GM12891 (cell line): ENCODE measurements around the gene DUSP7.
"Not testable (repeated sequence)": the region's sequence is repeated elsewhere in the genome, so short reads cannot be mapped to it uniquely, and the experiment has no call there.

Experiments used
- DNase-seq: peaks from one replicate; pipeline ENCODE4 v3.0.0; 2011; ENCODE audit warnings: low spot score; ENCODE audit not compliant: insufficient read length
- FAIRE-seq: peaks from 2 replicates; lab custom pipeline; 2011; peaks lifted over from hg19 to GRCh38; lab: Jason Lieb, UNC
- PAX5 ChIP-seq: IDR thresholded peaks from 2 replicates; pipeline ENCODE4 v1.6.1; 2011; ENCODE audit warnings: low read length, moderate library complexity, mild to moderate bottlenecking; ENCODE audit not compliant: insufficient read depth, severe bottlenecking
- POLR2A ChIP-seq: IDR thresholded peaks from 2 replicates; pipeline ENCODE4 v1.6.1; 2011; ENCODE audit warnings: low read depth, low read length, control low read depth
- POLR2AphosphoS5 ChIP-seq: IDR thresholded peaks from 2 replicates; pipeline ENCODE4 v1.6.1; 2011; ENCODE audit warnings: low read depth, low read length, control low read depth
- POU2F2 ChIP-seq: IDR thresholded peaks from 2 replicates; pipeline ENCODE4 v1.6.1; 2011; ENCODE audit warnings: low read depth, mild to moderate bottlenecking, control low read depth, low read length, moderate library complexity
- SPI1 ChIP-seq: IDR thresholded peaks from 2 replicates; pipeline ENCODE4 v1.6.1; 2011; ENCODE audit warnings: low read depth, low read length, control low read depth
- TAF1 ChIP-seq: IDR thresholded peaks from 2 replicates; pipeline ENCODE4 v1.6.1; 2011; ENCODE audit warnings: low read depth, low read length, control low read depth

Gene DUSP7

DNA sequence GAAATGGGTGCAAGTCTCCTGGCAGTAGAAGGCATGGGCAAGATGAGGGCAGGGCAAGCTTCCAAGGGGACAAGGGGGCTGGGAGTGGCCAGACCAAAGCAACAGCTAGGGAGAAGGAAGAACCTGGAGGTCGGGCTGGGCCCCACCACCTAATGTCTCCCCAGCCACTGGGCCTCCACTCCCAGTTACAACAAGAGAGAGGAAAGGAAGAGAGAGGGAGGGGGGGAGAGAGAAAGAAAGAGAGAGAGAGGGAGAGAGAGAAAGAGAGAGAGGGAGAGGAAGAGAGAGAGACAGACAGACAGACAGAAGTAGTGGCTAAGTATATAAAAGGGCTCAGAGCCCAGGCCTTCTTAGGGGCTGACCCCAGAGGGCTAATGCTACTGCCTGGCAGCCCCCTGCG, 6.9 kb downstream of the DUSP7 start:
- no peak for DNase-seq
- no peak for FAIRE-seq
- no peak for TF ChIP-seq TAF1
- no peak for TF ChIP-seq POLR2AphosphoS5
- no peak for TF ChIP-seq POU2F2
- TF ChIP-seq POLR2A = no peak
- TF ChIP-seq PAX5 = no peak
- no peak for TF ChIP-seq SPI1

- TF ChIP-seq POU2F2 (no peak), TAF1 (no peak), PAX5 (no peak)
- DNase-seq (no peak), FAIRE-seq (no peak)
Measured at GRCh38 chr3:52047295-52047960, 8.9 kb downstream of the DUSP7 start.

GRCh38 chr3:52046902-52047239, 9.5 kb downstream of the DUSP7 start:
- FAIRE-seq (no peak), DNase-seq (no peak)
- TF ChIP-seq POLR2AphosphoS5 (no peak), PAX5 (no peak), POU2F2 (no peak), SPI1 (no peak), POLR2A (no peak), TAF1 (no peak)

DNA sequence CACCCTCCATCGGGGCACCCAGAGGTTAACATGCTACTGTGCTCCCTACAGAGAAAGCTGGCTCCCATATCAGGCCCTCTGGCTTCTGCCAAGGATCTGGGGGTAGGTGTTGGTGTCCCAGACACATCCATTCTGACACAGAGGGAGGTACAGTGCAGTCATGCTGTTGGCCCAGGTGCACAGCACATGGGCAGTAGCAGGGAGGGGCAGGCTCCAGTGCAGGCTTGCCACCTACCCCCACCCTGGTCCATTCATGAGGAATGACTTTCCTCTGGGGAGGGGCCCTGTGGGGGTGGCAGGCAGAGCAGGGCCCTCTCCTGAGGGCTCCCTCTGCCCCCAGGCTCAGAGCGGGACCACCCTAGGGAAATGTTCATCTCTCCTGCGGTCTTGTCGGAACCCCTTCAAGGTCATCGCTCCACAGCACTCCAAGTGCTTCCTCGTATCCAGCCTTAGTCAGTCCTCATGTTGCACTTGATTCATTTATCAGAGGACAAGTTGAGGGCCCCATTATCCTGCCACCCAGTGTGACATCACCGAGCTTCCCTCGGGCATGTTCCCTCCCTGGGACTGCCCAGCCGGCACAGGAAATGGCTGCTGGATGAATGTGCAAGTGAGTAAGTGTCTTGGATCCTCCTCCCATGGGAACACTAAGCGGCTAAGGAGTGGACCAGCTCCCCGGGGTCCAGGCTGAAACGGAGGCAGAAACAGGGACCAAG, 10.0 kb downstream of the DUSP7 start:
- FAIRE-seq (no peak), DNase-seq (no peak)
- TF ChIP-seq TAF1 (no peak), PAX5 (no peak)

GRCh38 chr3:52044869-52045619, 11.3 kb downstream of the DUSP7 start:
- no peak for DNase-seq

DNA sequence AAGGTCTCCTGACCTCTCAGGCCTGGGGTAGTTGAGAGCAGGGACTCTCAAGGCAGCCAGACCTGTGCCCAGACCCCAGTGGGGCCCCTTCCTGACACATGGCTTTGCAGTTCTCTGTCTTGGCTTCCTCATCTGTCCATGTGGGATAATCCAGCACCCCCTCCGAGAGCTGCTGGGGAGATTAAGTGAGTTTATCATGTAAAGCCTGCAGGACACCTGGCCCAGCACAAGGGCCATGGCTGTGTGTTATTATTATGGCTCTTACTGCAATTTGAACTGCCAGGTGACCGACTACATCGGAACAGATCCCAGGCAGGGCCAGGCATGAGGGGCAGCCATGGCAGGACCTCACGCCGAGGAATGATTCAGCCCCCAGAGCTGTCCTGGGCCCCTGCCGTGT, 12.6 kb downstream of the DUSP7 start:
- no peak for FAIRE-seq
- no peak for DNase-seq
- TF ChIP-seq TAF1 (no peak), PAX5 (no peak), SPI1 (no peak), POLR2AphosphoS5 (no peak), POU2F2 (no peak), POLR2A (no peak)

More at GRCh38 chr3:52044869-52045619, 11.3 kb downstream of the DUSP7 start:
- peak; percentile 35 for FAIRE-seq
- no peak for TF ChIP-seq PAX5
- TF ChIP-seq POLR2AphosphoS5 = no peak
- no peak for TF ChIP-seq POU2F2
- no peak for TF ChIP-seq TAF1
- TF ChIP-seq POLR2A = no peak
- no peak for TF ChIP-seq SPI1

DNA sequence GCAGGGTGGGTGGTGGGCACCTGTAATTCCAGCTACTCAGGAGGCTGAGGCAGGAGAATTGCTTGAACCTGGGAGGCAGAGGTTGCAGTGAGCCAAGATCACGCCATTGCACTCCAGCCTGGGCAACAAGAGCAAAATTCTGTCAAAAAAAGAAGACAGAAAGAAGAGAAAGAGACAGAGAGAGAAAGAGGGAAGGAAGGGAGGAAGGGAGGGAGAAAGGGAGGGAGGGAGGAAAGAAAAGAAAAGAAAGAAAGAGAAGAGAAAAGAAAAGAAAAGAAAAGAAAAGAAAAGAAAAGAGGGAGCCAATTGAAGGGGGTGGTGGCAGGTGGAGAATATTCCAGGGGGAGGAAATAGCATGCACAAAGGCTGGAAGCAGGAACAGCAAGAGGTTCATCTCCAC, 13.3 kb downstream of the DUSP7 start:
- DNase-seq, FAIRE-seq: not testable (repeated sequence)

DNA sequence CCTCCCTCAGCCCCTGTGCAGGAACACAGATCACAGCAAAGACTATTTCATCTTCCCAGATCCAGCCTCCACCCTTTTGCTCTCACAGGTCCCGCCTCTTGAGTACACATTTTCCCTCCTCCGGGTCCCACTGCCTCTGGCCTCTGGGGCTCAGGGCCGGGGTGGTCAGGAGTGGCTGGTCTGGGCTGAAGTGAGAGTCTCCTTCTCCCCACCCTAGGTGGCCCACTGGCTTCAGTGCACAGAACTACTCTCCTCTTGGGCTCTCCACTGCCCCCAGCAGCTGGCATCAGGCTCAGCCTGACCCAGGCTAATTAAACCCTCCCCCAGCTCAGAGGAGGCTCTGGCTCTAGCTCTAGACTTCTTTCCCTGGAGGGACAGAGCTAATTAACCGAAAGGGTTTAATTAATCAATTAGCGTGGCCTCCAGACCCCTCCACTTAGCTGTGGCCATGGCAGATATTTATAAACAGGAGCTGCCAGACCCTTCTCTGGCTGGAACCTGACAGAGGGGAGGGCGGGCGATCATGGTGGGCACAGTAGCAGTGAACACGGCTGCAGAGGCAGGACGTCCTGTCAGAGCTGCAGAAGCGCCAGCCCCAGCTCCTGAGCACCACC, 15.1 kb downstream of the DUSP7 start:
- TF ChIP-seq SPI1 (no peak), TAF1 (no peak), POU2F2 (no peak), POLR2A (no peak), POLR2AphosphoS5 (no peak), PAX5 (no peak)
- FAIRE-seq (no peak), DNase-seq (no peak)

GRCh38 chr3:52040600-52040999, 15.8 kb downstream of the DUSP7 start:
- TF ChIP-seq SPI1 = no peak
- TF ChIP-seq TAF1 = no peak
- TF ChIP-seq POLR2A = no peak
- no peak for TF ChIP-seq PAX5
- TF ChIP-seq POU2F2 = no peak
- TF ChIP-seq POLR2AphosphoS5 = no peak
- DNase-seq = no peak
- FAIRE-seq = no peak
